Stimulated activated naive CD8-positive, alpha-beta T cell treated with anti-CD3 and anti-CD28 coated beads, Interleukin-15, amount 100 ng/mL, for 72 hours (primary cell): ENCODE data around the gene LGR6.
"Not testable (repeated sequence)": the region's sequence is repeated elsewhere in the genome, so short reads cannot be mapped to it uniquely, and the experiment has no call there.

Source experiments
- ATAC-seq: fragments of 150-1000 bp; cut with Tn5 transposase; 2 replicates; pipeline ENCODE4 v1.10.0; 2021; ENCODE audit warnings: mild to moderate bottlenecking, moderate library complexity
- DNase-seq, 2 donors: peaks; one replicate each; pipeline ENCODE4 v3.0.0; 2021 to 2022
- H3K27ac Mint-ChIP-seq, 2 donors: one replicate each; pipeline ENCODE4 v1.8.0; 2022; ENCODE audit warnings: mild to moderate bottlenecking in 2 of 2, mixed read lengths in 2 of 2, moderate library complexity in 2 of 2
- H3K27me3 Mint-ChIP-seq: one replicate; pipeline ENCODE4 v1.8.0; 2022; ENCODE audit warnings: mixed read lengths
- H3K4me1 Mint-ChIP-seq: one replicate; pipeline ENCODE4 v1.8.0; 2022; ENCODE audit warnings: mild to moderate bottlenecking, mixed read lengths
- H3K4me3 Mint-ChIP-seq, 2 donors: one replicate each; pipeline ENCODE4 v1.8.0; 2022; ENCODE audit warnings: mild to moderate bottlenecking in 2 of 2, mixed read lengths in 2 of 2, moderate library complexity in 1 of 2
- H3K9me3 Mint-ChIP-seq, 2 donors: one replicate each; pipeline ENCODE4 v1.8.0; 2022; ENCODE audit warnings: mixed read lengths in 2 of 2

Gene LGR6

GRCh38 chr1:202261209-202261958 lies 67.8 kb downstream of the LGR6 start:
- H3K27me3 Mint-ChIP-seq = peaks cover 56% of the 10 kb centered on the region
- not testable (repeated sequence) for H3K4me3 Mint-ChIP-seq, DNase-seq, H3K27ac Mint-ChIP-seq, H3K9me3 Mint-ChIP-seq, ATAC-seq, H3K4me1 Mint-ChIP-seq

- no peak overlapping the region for H3K4me3 Mint-ChIP-seq
- DNase-seq (no peak), ATAC-seq (no peak)
- no peaks in the 10 kb centered on the region for H3K4me1 Mint-ChIP-seq
- no peak overlapping the region for H3K27ac Mint-ChIP-seq
- H3K9me3 Mint-ChIP-seq = peaks cover 0 to 7% of the 10 kb centered on the region in 2 donors
- H3K27me3 Mint-ChIP-seq = peaks cover 63% of the 10 kb centered on the region
These were observed 70.0 kb downstream of the LGR6 start for GRCh38 chr1:202263628-202264027.

- H3K4me1 Mint-ChIP-seq = no peaks in the 10 kb centered on the region
- ATAC-seq (no peak), DNase-seq (no peak)
- no peak overlapping the region for H3K27ac Mint-ChIP-seq
- peaks cover 0 to 7% of the 10 kb centered on the region in 2 donors for H3K9me3 Mint-ChIP-seq
- peaks cover 61% of the 10 kb centered on the region for H3K27me3 Mint-ChIP-seq
- H3K4me3 Mint-ChIP-seq = no peak overlapping the region
These were observed 70.7 kb downstream of the LGR6 start for GRCh38 chr1:202264300-202264699.

- peaks cover 0 to 7% of the 10 kb centered on the region in 2 donors for H3K9me3 Mint-ChIP-seq
- H3K4me3 Mint-ChIP-seq = no peak overlapping the region
- H3K27me3 Mint-ChIP-seq = peaks cover 57% of the 10 kb centered on the region
- H3K4me1 Mint-ChIP-seq = no peaks in the 10 kb centered on the region
- no peak for DNase-seq
- H3K27ac Mint-ChIP-seq = no peak overlapping the region
- no peak for ATAC-seq
These were observed 71.1 kb downstream of the LGR6 start for GRCh38 chr1:202264726-202265125.

GRCh38 chr1:202266061-202266765 lies 72.6 kb downstream of the LGR6 start:
- peaks cover 49% of the 10 kb centered on the region for H3K27me3 Mint-ChIP-seq
- no peak overlapping the region for H3K4me3 Mint-ChIP-seq
- H3K9me3 Mint-ChIP-seq = peaks cover 0 to 7% of the 10 kb centered on the region in 2 donors
- ATAC-seq (no peak), DNase-seq (no peak)
- peak overlapping the region in 1 of 2 donors; percentile 9 for H3K27ac Mint-ChIP-seq
- H3K4me1 Mint-ChIP-seq = no peaks in the 10 kb centered on the region

GRCh38 chr1:202268032-202268431 lies 74.4 kb downstream of the LGR6 start:
- peaks cover 41% of the 10 kb centered on the region for H3K27me3 Mint-ChIP-seq
- no peaks in the 10 kb centered on the region for H3K9me3 Mint-ChIP-seq
- H3K4me1 Mint-ChIP-seq = no peaks in the 10 kb centered on the region
- ATAC-seq = no peak
- H3K27ac Mint-ChIP-seq = peak overlapping the region in 1 of 2 donors; percentile 43
- DNase-seq = no peak
- no peak overlapping the region for H3K4me3 Mint-ChIP-seq

GRCh38 chr1:202268817-202269216 lies 75.2 kb downstream of the LGR6 start:
- no peak overlapping the region for H3K4me3 Mint-ChIP-seq
- DNase-seq = no peak
- no peaks in the 10 kb centered on the region for H3K4me1 Mint-ChIP-seq
- no peaks in the 10 kb centered on the region for H3K9me3 Mint-ChIP-seq
- H3K27me3 Mint-ChIP-seq = peaks cover 33% of the 10 kb centered on the region
- no peak overlapping the region for H3K27ac Mint-ChIP-seq
- ATAC-seq = no peak

GRCh38 chr1:202270871-202271326 lies 77.3 kb downstream of the LGR6 start:
- ATAC-seq = no peak
- Mint-ChIP-seq H3K9me3 (no peaks in the 10 kb centered on the region), H3K27ac (no peak overlapping the region), H3K4me1 (no peaks in the 10 kb centered on the region), H3K27me3 (peaks cover 12% of the 10 kb centered on the region), H3K4me3 (no peak overlapping the region)
- no peak for DNase-seq

- H3K27me3 Mint-ChIP-seq = no peaks in the 10 kb centered on the region
- H3K4me3 Mint-ChIP-seq = no peak overlapping the region
- no peak for DNase-seq
- H3K27ac Mint-ChIP-seq = no peak overlapping the region
- no peaks in the 10 kb centered on the region for H3K4me1 Mint-ChIP-seq
- ATAC-seq = no peak
- no peaks in the 10 kb centered on the region for H3K9me3 Mint-ChIP-seq
These were observed 78.7 kb downstream of the LGR6 start for GRCh38 chr1:202272103-202272845.

- Mint-ChIP-seq H3K9me3 (no peaks in the 10 kb centered on the region), H3K4me3 (no peak overlapping the region), H3K4me1 (no peaks in the 10 kb centered on the region), H3K27ac (no peak overlapping the region), H3K27me3 (peaks cover 10% of the 10 kb centered on the region)
- ATAC-seq = peak; percentile 87
- peak; percentile 30 to 41 for DNase-seq
These were observed 81.0 kb downstream of the LGR6 start for GRCh38 chr1:202274611-202275010.

GRCh38 chr1:202275061-202275770 lies 81.6 kb downstream of the LGR6 start:
- peaks cover 16% of the 10 kb centered on the region for H3K27me3 Mint-ChIP-seq
- H3K4me1 Mint-ChIP-seq = no peaks in the 10 kb centered on the region
- H3K27ac Mint-ChIP-seq = no peak overlapping the region
- DNase-seq (no peak), ATAC-seq (no peak)
- H3K9me3 Mint-ChIP-seq = no peaks in the 10 kb centered on the region
- no peak overlapping the region for H3K4me3 Mint-ChIP-seq

- no peak for ATAC-seq
- H3K4me1 Mint-ChIP-seq = no peaks in the 10 kb centered on the region
- no peaks in the 10 kb centered on the region for H3K9me3 Mint-ChIP-seq
- no peak overlapping the region for H3K4me3 Mint-ChIP-seq
- H3K27ac Mint-ChIP-seq = no peak overlapping the region
- DNase-seq = no peak
- H3K27me3 Mint-ChIP-seq = peaks cover 22% of the 10 kb centered on the region
These were observed 82.6 kb downstream of the LGR6 start for GRCh38 chr1:202276081-202276715.

GRCh38 chr1:202276920-202277319 lies 83.3 kb downstream of the LGR6 start:
- no peak for DNase-seq
- Mint-ChIP-seq H3K9me3 (no peaks in the 10 kb centered on the region), H3K4me3 (no peak overlapping the region), H3K27me3 (peaks cover 22% of the 10 kb centered on the region), H3K27ac (no peak overlapping the region), H3K4me1 (no peaks in the 10 kb centered on the region)
- ATAC-seq = no peak

- Mint-ChIP-seq H3K4me1 (peaks cover 9% of the 10 kb centered on the region), H3K4me3 (no peak overlapping the region), H3K27me3 (peaks cover 22% of the 10 kb centered on the region), H3K27ac (no peak overlapping the region), H3K9me3 (no peaks in the 10 kb centered on the region)
- no peak for ATAC-seq
- no peak for DNase-seq
These were observed 85.2 kb downstream of the LGR6 start for GRCh38 chr1:202278751-202279150.

- no peak overlapping the region for H3K4me3 Mint-ChIP-seq
- peaks cover 22% of the 10 kb centered on the region for H3K27me3 Mint-ChIP-seq
These were observed 86.2 kb downstream of the LGR6 start for GRCh38 chr1:202279806-202280205.

More at GRCh38 chr1:202279806-202280205, 86.2 kb downstream of the LGR6 start:
- Mint-ChIP-seq H3K27ac (no peak overlapping the region), H3K4me1 (peaks cover 14% of the 10 kb centered on the region), H3K9me3 (no peaks in the 10 kb centered on the region)
- ATAC-seq (no peak), DNase-seq (no peak)
